Activated naive CD4-positive, alpha-beta T cell treated with Interleukin-2 at 50 U/mL for 16 hours (primary cell): ENCODE measurements around the gene TJP2.

Experiments
- DNase-seq: peaks from one replicate; pipeline ENCODE4 v3.0.0-alpha.2; 2020

The TJP2 gene

GRCh38 chr9:69193685-69194032, 19.6 kb downstream of the TJP2 start:
- DNase-seq, result no peak

- no peak for DNase-seq
Observed at GRCh38 chr9:69194702-69195418, 20.8 kb downstream of the TJP2 start.

- DNase-seq, result no peak
Observed at GRCh38 chr9:69195668-69196067, 21.6 kb downstream of the TJP2 start.

GRCh38 chr9:69197687-69198086, 23.6 kb downstream of the TJP2 start:
- DNase-seq, result no peak

- DNase-seq, result no peak
Observed at GRCh38 chr9:69198521-69199220, 24.6 kb downstream of the TJP2 start.

GRCh38 chr9:69199769-69200470, 25.8 kb downstream of the TJP2 start:
- no peak for DNase-seq

GRCh38 chr9:69202556-69202955, 28.5 kb downstream of the TJP2 start:
- no peak for DNase-seq

GRCh38 chr9:69204326-69204725, 30.2 kb downstream of the TJP2 start:
- DNase-seq, result no peak

- no peak for DNase-seq
Observed at GRCh38 chr9:69204849-69205248, 30.8 kb downstream of the TJP2 start.

GRCh38 chr9:69206047-69206446, 32.0 kb downstream of the TJP2 start:
- DNase-seq, result no peak

- no peak for DNase-seq
Observed at GRCh38 chr9:69207503-69207902, 33.4 kb downstream of the TJP2 start.

- no peak for DNase-seq
Observed at GRCh38 chr9:69211424-69212036, 37.5 kb downstream of the TJP2 start.

- DNase-seq, result no peak
Observed at GRCh38 chr9:69213647-69214046, 39.6 kb downstream of the TJP2 start.

- DNase-seq, result no peak
Observed at GRCh38 chr9:69214939-69215338, 40.9 kb downstream of the TJP2 start.

GRCh38 chr9:69215774-69216485, 41.9 kb downstream of the TJP2 start:
- DNase-seq, result no peak

GRCh38 chr9:69218166-69218565, 44.1 kb downstream of the TJP2 start:
- no peak for DNase-seq

GRCh38 chr9:69221036-69221435, 47.0 kb downstream of the TJP2 start:
- DNase-seq, result no peak

- no peak for DNase-seq
Observed at GRCh38 chr9:69222970-69223369, 48.9 kb downstream of the TJP2 start.

GRCh38 chr9:69223605-69224004, 49.5 kb downstream of the TJP2 start:
- DNase-seq, result no peak

GRCh38 chr9:69229367-69229766, 55.3 kb downstream of the TJP2 start:
- no peak for DNase-seq

- DNase-seq, result no peak
Observed at GRCh38 chr9:69232135-69232534, 58.1 kb downstream of the TJP2 start.

- no peak for DNase-seq
Observed at GRCh38 chr9:69234683-69235082, 60.6 kb downstream of the TJP2 start.

- no peak for DNase-seq
Observed at GRCh38 chr9:69236188-69236587, 62.1 kb downstream of the TJP2 start.
